ENCODE results near the gene C4orf50. TPM values are rescaled to one million over a fixed set of nuclear protein-coding genes. Genes with fewer than 3 reads are reported as not detected.

Gene C4orf50
- polyA plus RNA-seq (2013, experiment 1 of 2), result not detected
- not detected for polyA plus RNA-seq (2013, experiment 2 of 2)

DNA sequence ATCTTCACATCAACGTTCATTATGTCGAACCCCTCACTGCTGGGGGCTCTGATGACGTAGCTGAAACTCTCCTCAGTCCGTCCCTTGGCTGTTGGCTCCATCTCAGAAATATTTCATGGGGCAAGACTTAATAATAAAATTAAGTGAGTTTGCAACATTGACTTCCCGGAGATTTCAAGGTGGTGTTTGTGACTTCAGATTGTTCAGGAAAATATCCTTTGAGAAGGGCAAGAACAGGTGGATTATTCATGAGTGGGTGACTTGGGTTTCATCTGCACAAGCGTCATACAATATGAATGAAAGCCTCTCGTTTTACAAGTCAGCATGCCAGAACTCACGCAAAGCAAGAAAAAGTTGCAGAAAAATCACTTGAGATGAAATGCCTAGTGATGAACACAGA, at the start of gene C4orf50:
Gene C4orf50, minus strand, starts transcription at position 101 of the 400 bp plus-strand sequence.
- no peaks in the 10 kb centered on the region for H3K9me3 ChIP-seq (ENCODE audit: control insufficient read depth, low read length)
- no peak within 1 kb of the TSS for H3K4me3 ChIP-seq (ENCODE audit: extremely low read depth, insufficient read depth, low read length, poor library complexity, severe bottlenecking)
- H3K36me3 ChIP-seq (ENCODE audit: control insufficient read depth, insufficient read depth, low read length), result no peaks in the 10 kb centered on the region
- H3K4me1 ChIP-seq (ENCODE audit: control insufficient read depth, insufficient read depth, low read length, poor library complexity, severe bottlenecking), result no peaks in the 10 kb centered on the region
- 77 to 92% methylated on average over 4 to 8 of the region's 8 CpGs for WGBS, 2 experiments (ENCODE audit: insufficient coverage in 2 of 2)
- H3K27ac ChIP-seq (ENCODE audit: low read depth, low read length, severe bottlenecking), result no peak within 1 kb of the TSS

DNA sequence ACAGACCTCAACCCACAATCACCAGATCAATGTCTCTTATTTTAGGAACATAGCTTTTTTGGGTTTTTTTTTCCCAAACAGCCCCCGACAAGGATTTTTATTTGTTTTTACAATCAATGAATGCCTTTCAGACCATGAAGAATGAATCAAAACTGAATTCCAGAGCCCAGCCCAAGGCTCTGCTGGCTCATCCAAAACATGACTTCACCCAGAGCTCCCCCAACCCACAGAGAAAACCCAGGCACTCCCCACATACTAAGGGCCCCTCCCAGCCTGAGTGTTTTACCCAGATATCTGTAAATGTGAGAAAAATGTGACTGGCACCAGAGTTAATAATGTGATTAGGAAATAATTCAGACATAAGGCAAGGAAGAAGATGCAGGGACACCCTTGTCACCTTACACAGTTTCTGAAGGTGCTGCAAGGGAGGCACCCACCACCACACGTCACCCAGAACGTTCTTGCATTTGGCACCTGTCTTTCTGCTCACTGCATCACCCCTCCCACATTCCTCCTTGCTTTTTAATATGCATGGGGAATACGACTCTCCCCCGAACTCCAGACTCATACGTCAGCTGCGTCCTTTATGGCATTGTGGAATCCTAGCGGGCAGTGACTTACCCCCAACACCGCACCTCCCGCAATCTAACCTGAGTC, 47.8 kb upstream of the C4orf50 start:
- Histone ChIP-seq H3K36me3 (ENCODE audit: control insufficient read depth, insufficient read depth, low read length) (no peaks in the 10 kb centered on the region), H3K9me3 (ENCODE audit: control insufficient read depth, low read length) (peaks cover 1% of the 10 kb centered on the region), H3K27ac (ENCODE audit: low read depth, low read length, severe bottlenecking) (no peak overlapping the region), H3K4me1 (ENCODE audit: control insufficient read depth, insufficient read depth, low read length, poor library complexity, severe bottlenecking) (no peaks in the 10 kb centered on the region), H3K4me3 (ENCODE audit: extremely low read depth, insufficient read depth, low read length, poor library complexity, severe bottlenecking) (no peak overlapping the region)
- 88 to 91% methylated on average over 8 of the region's 10 CpGs for WGBS, 2 experiments (ENCODE audit: insufficient coverage in 2 of 2)

DNA sequence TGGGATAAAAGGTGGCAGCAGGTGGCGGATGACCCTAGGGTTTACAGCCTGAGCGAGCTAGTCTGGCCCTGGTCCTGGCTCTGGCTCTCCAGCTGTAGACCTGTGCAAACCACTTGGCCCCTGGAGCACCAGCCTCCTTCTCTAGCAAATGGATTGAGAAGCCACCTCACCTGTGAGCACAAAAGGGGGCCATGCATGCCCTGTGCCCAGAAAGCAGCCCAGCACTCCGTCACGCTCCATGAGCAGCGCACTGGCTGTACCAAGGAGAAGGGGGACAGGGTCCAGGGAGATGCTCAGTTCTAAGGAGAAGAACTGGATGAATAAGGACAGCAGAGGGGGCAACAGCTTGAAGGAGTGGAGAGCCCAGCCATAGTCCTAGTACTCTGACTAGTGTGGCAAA, 46.9 kb upstream of the C4orf50 start:
- no peaks in the 10 kb centered on the region for H3K36me3 ChIP-seq (ENCODE audit: control insufficient read depth, insufficient read depth, low read length)
- 97 to 98% methylated on average over 5 of the region's 5 CpGs for WGBS, 2 experiments (ENCODE audit: insufficient coverage in 2 of 2)
- H3K27ac ChIP-seq (ENCODE audit: low read depth, low read length, severe bottlenecking), result no peak overlapping the region
- H3K4me3 ChIP-seq (ENCODE audit: extremely low read depth, insufficient read depth, low read length, poor library complexity, severe bottlenecking), result no peak overlapping the region
- H3K9me3 ChIP-seq (ENCODE audit: control insufficient read depth, low read length), result peaks cover 6% of the 10 kb centered on the region
- H3K4me1 ChIP-seq (ENCODE audit: control insufficient read depth, insufficient read depth, low read length, poor library complexity, severe bottlenecking), result no peaks in the 10 kb centered on the region

DNA sequence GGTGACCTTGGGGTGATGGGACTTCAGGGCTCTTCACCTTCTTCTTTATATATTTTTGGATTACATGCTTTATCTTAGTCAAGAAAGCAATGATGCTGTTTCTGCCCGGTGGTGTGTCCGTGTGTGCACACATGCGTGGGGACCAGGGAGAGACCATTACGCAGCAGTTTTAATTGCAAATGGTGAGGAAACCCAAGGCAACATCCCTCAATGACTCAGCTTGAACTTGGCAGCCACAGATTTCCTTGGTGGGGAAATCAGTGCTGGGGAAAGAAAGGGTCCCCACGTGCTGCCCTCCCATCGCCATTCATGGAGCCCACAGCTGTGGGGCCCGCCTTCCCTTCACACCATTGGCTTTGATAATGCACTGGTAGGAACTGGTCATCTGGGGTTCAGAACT, 46.2 kb upstream of the C4orf50 start:
- H3K4me3 ChIP-seq (ENCODE audit: extremely low read depth, insufficient read depth, low read length, poor library complexity, severe bottlenecking), result no peak overlapping the region
- H3K27ac ChIP-seq (ENCODE audit: low read depth, low read length, severe bottlenecking), result no peak overlapping the region
- H3K9me3 ChIP-seq (ENCODE audit: control insufficient read depth, low read length), result peaks cover 12% of the 10 kb centered on the region
- H3K4me1 ChIP-seq (ENCODE audit: control insufficient read depth, insufficient read depth, low read length, poor library complexity, severe bottlenecking), result no peaks in the 10 kb centered on the region
- 94 to 98% methylated on average over 4 to 7 of the region's 7 CpGs for WGBS, 2 experiments (ENCODE audit: insufficient coverage in 2 of 2)
- no peaks in the 10 kb centered on the region for H3K36me3 ChIP-seq (ENCODE audit: control insufficient read depth, insufficient read depth, low read length)

DNA sequence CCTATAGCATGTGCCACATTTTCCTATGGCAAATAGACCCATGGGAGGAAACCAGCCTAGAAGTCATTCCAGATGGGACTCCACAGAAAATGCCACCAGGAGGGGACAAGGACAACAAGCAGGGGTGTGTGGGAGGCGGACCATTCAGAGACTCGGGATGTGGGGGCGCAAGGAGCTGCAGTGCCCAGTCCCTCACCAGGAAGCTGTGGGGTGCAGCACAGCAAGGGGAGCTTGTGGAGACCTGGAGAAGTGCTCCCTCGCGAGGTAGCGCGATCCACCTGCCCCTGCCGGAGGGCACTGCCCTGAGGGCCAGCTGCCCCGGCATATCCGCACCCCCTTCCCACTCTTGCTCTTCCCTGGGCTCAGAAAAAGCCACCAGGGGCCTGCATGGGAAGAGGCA, 45.5 kb upstream of the C4orf50 start:
- Histone ChIP-seq H3K36me3 (ENCODE audit: control insufficient read depth, insufficient read depth, low read length) (no peaks in the 10 kb centered on the region), H3K4me3 (ENCODE audit: extremely low read depth, insufficient read depth, low read length, poor library complexity, severe bottlenecking) (no peak overlapping the region), H3K9me3 (ENCODE audit: control insufficient read depth, low read length) (peaks cover 19% of the 10 kb centered on the region), H3K27ac (ENCODE audit: low read depth, low read length, severe bottlenecking) (no peak overlapping the region), H3K4me1 (ENCODE audit: control insufficient read depth, insufficient read depth, low read length, poor library complexity, severe bottlenecking) (no peaks in the 10 kb centered on the region)
- WGBS, 2 experiments (ENCODE audit: insufficient coverage in 2 of 2), result 93 to 95% methylated on average over 3 to 6 of the region's 10 CpGs

DNA sequence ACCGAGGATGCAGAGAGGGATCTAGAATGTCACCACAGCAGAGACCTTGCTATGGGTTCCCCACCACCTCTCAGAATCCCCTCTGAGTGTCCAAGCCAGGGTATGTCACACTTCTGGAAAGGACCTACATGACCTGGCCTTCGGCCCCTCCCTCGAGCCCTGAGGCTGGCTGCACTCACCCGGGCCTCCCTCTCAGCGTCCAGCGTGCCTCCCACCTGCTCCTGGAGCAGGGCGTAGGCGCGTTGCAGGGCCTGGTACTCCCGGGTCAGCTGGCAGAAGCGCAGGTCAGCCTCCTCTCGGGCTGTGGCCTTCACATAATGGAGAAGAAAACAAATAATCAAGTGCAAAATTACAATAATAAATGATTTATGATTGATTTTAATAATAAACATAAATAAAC, 43.9 kb upstream of the C4orf50 start:
- Histone ChIP-seq H3K36me3 (ENCODE audit: control insufficient read depth, insufficient read depth, low read length) (no peaks in the 10 kb centered on the region), H3K4me1 (ENCODE audit: control insufficient read depth, insufficient read depth, low read length, poor library complexity, severe bottlenecking) (no peaks in the 10 kb centered on the region), H3K27ac (ENCODE audit: low read depth, low read length, severe bottlenecking) (no peak overlapping the region), H3K4me3 (ENCODE audit: extremely low read depth, insufficient read depth, low read length, poor library complexity, severe bottlenecking) (no peak overlapping the region), H3K9me3 (ENCODE audit: control insufficient read depth, low read length) (peaks cover 34% of the 10 kb centered on the region)
- 96 to 100% methylated on average over 7 to 9 of the region's 12 CpGs for WGBS, 2 experiments (ENCODE audit: insufficient coverage in 2 of 2)

DNA sequence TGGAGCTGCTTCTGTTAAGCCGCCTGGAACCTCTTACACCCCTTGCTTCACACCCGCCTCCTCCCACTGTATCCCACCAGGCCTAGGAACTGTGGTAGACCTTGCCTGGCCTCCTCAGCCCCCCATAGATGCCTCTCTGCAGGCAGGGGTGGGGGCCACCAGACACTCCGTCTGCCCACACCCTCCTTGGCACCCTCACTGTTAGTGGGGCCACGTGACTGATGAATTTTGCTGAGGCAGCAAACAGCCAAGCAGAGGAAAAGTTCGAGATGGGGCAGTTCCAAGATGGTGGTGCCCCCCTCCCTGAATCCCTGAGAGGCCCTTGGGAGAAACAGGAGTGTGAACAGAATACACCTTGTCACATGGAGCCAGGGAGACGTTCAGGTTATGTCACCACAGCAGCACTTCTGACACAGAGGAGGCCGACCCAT, 41.2 kb upstream of the C4orf50 start:
- H3K36me3 ChIP-seq (ENCODE audit: control insufficient read depth, insufficient read depth, low read length), result no peaks in the 10 kb centered on the region
- no peak overlapping the region for H3K27ac ChIP-seq (ENCODE audit: low read depth, low read length, severe bottlenecking)
- H3K9me3 ChIP-seq (ENCODE audit: control insufficient read depth, low read length), result peaks cover 37% of the 10 kb centered on the region
- H3K4me1 ChIP-seq (ENCODE audit: control insufficient read depth, insufficient read depth, low read length, poor library complexity, severe bottlenecking), result no peaks in the 10 kb centered on the region
- WGBS, 2 experiments (ENCODE audit: insufficient coverage in 2 of 2), result 84 to 95% methylated on average over 5 to 7 of the region's 7 CpGs
- no peak overlapping the region for H3K4me3 ChIP-seq (ENCODE audit: extremely low read depth, insufficient read depth, low read length, poor library complexity, severe bottlenecking)

DNA sequence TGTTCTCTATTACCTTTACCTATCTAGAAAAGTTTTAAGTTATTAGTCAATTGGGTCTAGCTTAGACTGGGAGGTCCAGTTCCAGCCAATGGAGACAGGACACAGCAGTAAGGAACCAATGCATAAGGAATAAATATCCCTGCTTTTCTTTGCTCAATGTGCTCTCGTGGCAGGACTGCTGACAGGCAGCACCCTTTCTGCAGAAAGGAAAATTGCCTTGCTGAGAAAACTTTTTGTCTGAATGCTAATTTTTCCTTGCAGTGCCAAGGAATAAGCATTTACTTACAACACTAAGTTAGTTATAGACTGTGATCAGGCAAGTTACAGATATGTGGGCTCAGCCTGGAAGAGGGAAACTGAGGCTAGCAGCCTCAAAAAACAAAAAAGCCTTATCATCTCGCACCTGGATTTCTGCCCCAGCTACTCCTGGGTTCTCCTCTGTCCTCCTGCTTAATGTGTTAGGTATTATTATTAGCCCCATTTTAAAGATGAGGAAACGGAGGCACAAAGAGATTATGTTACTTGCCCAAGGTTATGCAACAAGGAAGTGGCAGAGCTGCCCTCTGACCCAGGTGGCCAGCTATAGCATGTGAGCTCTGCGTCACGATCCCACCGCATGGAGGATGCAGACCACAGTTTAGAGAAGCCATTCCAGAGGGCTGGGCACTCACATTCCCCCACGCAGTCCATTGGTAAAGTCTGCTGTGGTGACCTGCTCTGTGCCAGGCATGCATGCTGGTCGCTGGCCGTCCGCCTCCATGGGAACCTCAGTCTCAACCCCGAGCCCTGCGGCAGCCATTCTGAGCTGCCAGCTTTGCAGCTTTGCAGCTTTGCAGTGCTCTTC, 40.5 kb upstream of the C4orf50 start:
- no peaks in the 10 kb centered on the region for H3K36me3 ChIP-seq (ENCODE audit: control insufficient read depth, insufficient read depth, low read length)
- no peaks in the 10 kb centered on the region for H3K4me1 ChIP-seq (ENCODE audit: control insufficient read depth, insufficient read depth, low read length, poor library complexity, severe bottlenecking)
- H3K27ac ChIP-seq (ENCODE audit: low read depth, low read length, severe bottlenecking), result no peak overlapping the region
- no peak overlapping the region for H3K4me3 ChIP-seq (ENCODE audit: extremely low read depth, insufficient read depth, low read length, poor library complexity, severe bottlenecking)
- 95% methylated on average over 10 to 11 of the region's 12 CpGs for WGBS, 2 experiments (ENCODE audit: insufficient coverage in 2 of 2)
- H3K9me3 ChIP-seq (ENCODE audit: control insufficient read depth, low read length), result peaks cover 37% of the 10 kb centered on the region

DNA sequence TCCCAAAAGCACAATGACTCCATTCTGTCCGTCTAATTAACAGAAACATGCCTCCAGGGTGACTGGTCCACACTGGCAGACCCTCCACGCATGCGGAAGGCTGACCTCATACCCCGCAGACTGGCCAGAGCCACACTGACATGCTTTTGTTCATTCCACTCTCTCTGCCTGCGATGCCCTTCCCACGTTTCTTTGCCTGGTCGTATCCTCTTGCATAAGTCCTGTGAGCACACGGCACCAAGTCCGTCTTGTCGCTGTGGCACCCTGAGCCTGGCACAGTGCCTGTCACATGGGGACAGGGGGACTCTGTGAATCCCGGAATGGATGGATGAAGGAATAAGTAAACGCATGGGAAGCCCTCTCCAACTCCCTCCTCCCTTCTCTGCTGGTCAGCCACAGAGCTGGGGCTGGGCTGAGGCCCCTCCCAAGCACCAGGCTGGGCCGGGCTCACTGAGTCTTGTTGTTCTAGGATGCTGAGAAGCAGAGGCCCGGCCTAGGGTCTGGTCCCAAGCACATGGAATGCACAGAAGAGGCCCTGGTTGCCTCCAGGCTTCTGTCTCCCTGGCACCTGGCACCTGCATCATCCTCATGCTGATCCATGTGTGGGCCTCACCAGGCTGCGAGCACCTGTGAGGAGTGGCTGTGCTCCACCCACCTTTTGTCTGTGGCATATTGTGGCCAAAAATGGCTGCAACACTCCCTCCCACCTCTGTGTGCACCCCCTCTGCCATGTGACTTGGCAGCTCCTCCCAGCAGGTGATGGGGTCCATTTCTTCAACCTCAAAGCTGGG, 38.9 kb upstream of the C4orf50 start:
- Histone ChIP-seq H3K9me3 (ENCODE audit: control insufficient read depth, low read length) (peaks cover 37% of the 10 kb centered on the region), H3K27ac (ENCODE audit: low read depth, low read length, severe bottlenecking) (no peak overlapping the region), H3K4me3 (ENCODE audit: extremely low read depth, insufficient read depth, low read length, poor library complexity, severe bottlenecking) (no peak overlapping the region), H3K36me3 (ENCODE audit: control insufficient read depth, insufficient read depth, low read length) (no peaks in the 10 kb centered on the region), H3K4me1 (ENCODE audit: control insufficient read depth, insufficient read depth, low read length, poor library complexity, severe bottlenecking) (no peaks in the 10 kb centered on the region)
- WGBS, 2 experiments (ENCODE audit: insufficient coverage in 2 of 2), result 88 to 94% methylated on average over 9 to 11 of the region's 15 CpGs

DNA sequence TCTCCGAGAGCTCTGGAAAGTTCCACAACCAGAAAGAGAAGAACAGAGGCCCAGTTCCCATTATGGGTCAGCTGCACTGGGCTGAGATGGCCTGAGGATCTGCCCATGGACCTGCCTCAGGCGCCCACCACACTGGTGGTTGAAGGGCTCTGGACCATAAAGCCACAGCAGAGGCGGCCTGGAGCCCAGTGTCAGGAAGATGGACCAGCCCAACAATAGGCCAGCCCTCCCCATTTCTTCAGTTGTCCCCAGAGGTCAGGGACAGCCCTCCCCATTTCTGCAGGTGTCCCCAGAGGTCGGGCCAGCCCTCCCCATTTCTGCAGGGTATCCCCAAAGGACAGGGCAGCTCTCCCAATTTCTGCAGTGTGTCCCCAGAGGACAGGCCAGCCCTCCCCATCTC, 37.2 kb upstream of the C4orf50 start:
- no peak overlapping the region for H3K4me3 ChIP-seq (ENCODE audit: extremely low read depth, insufficient read depth, low read length, poor library complexity, severe bottlenecking)
- H3K4me1 ChIP-seq (ENCODE audit: control insufficient read depth, insufficient read depth, low read length, poor library complexity, severe bottlenecking), result no peaks in the 10 kb centered on the region
- 92 to 96% methylated on average over 4 of the region's 4 CpGs for WGBS, 2 experiments (ENCODE audit: insufficient coverage in 2 of 2)
- no peak overlapping the region for H3K27ac ChIP-seq (ENCODE audit: low read depth, low read length, severe bottlenecking)
- no peaks in the 10 kb centered on the region for H3K36me3 ChIP-seq (ENCODE audit: control insufficient read depth, insufficient read depth, low read length)
- peaks cover 31% of the 10 kb centered on the region for H3K9me3 ChIP-seq (ENCODE audit: control insufficient read depth, low read length)

Data from mesodermal cell (in vitro differentiated cells).